NB4 (cell line): ENCODE results near the gene COL4A1.

Experiments
- CTCF ChIP-seq: IDR thresholded peaks from one replicate; pipeline ENCODE4 v1.5.1; 2012; ENCODE audit warnings: low read depth, low read length
- POLR2A ChIP-seq: IDR thresholded peaks from 2 replicates; pipeline ENCODE4 v1.6.1; 2011; ENCODE audit warnings: mild to moderate bottlenecking; ENCODE audit not compliant: insufficient read length; ENCODE audit errors: extremely low read depth

DNA sequence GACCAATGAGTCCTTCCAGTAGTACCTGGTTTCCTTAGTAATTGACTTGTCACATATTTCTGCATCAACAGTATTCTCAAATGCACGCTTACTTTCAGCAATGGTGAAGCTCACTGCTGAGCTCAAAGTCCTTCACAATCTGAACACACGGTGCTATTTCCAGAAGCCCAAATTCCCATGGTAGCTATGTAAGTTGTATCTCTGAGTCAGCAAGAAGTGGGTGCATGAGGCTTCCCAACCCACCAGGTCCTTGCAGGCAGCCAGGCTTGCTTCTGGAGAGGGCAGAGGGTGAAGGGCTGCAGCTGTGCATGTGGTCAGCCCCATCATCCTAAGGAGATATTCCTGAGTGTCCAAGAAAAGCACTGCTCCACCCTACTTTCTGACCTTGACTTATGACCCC, 25.8 kb upstream of the COL4A1 start:
- TF ChIP-seq CTCF (no peak), POLR2A (no peak)
